ENCODE measurements around the gene CD7. TPM values are rescaled to one million over a fixed set of nuclear protein-coding genes. Genes with fewer than 3 reads are reported as not detected.

Gene CD7
- total and polyA plus RNA-seq, 2 donors (not counting 3 experiments of a cell fraction or from before 2014, with no cell fraction given), result not detected

GRCh38 chr17:82283208-82283749 is 34.1 kb downstream of the CD7 start:
- no peak overlapping the region for H3K4me2 ChIP-seq (ENCODE audit: insufficient read depth, low read length)
- CTCF ChIA-PET, result interaction anchor here (1.0 to 1.5 kb wide), 4 partner anchors 8 to 18 kb away, joined by 3 to 6 read pairs (median 3); partner anchors contain the start of gene CSNK1D
- intact Hi-C loops (cut with micrococcal nuclease), result no loop called here

More at GRCh38 chr17:82283208-82283749, 34.1 kb downstream of the CD7 start:
- no peaks in the 10 kb centered on the region for H3K9me3 ChIP-seq (replicated peaks; ENCODE audit: control insufficient read depth, insufficient read depth, low read length)
- H3K27ac ChIP-seq (ENCODE audit: insufficient read depth, low read depth, low read length), result no peak overlapping the region
- H3K27me3 ChIP-seq (ENCODE audit: control insufficient read depth in 2 of 2, insufficient read depth in 2 of 2, low read length in 2 of 2), result no peaks in the 10 kb centered on the region
- H3K36me3 ChIP-seq (ENCODE audit: control insufficient read depth in 2 of 2, extremely low read depth in 1 of 2, insufficient read depth in 2 of 2, low read length in 2 of 2), result no peaks in the 10 kb centered on the region
- H2AFZ ChIP-seq (ENCODE audit: low read depth, low read length), result no peak overlapping the region
- FAIRE-seq (no peak), DNase-seq (ENCODE audit: low read depth, low spot score) (no peak)
- no peak overlapping the region for H3K9ac ChIP-seq (replicated peaks; ENCODE audit: extremely low read depth, insufficient read depth, low read length)
- dilution Hi-C loops (cut with MboI; ENCODE audit: extremely low pct_ligation_motif_present, low sequenced_read_pairs), result no loop called here
- H3K79me2 ChIP-seq (ENCODE audit: control insufficient read depth, insufficient read depth, low read length), result no peaks in the 10 kb centered on the region
- H3K9me1 ChIP-seq (replicated peaks; ENCODE audit: control insufficient read depth, extremely low read depth, insufficient read depth, low read length), result no peaks in the 10 kb centered on the region
- no TSS peak for BruUV-seq (replicated peaks)
- H3K4me3 ChIP-seq (replicated peaks in 1 of 3; ENCODE audit: insufficient read depth in 1 of 3, low read depth in 1 of 3, low read length in 3 of 3), result no peak overlapping the region
- POLR2A ChIA-PET, result no interaction called here
- no peak for TF ChIP-seq GATA2 (IDR thresholded peaks at IDR 0.05; ENCODE audit: insufficient read depth, insufficient read length, low read depth, low read length)
- TF ChIP-seq POLR2AphosphoS5 (IDR thresholded peaks at IDR 0.05; ENCODE audit: insufficient read depth, low read depth, low read length), result no peak
- no peak for TF ChIP-seq MAX (IDR thresholded peaks at IDR 0.05; ENCODE audit: insufficient read depth, insufficient read length)
- no peak for TF ChIP-seq JUN (IDR thresholded peaks at IDR 0.05; ENCODE audit: borderline replicate concordance, insufficient read depth, insufficient read length, low read depth)
- TF ChIP-seq FOS (IDR thresholded peaks at IDR 0.05; ENCODE audit: borderline replicate concordance, insufficient read depth, low read length), result no peak
- TF ChIP-seq, protein P1, sequence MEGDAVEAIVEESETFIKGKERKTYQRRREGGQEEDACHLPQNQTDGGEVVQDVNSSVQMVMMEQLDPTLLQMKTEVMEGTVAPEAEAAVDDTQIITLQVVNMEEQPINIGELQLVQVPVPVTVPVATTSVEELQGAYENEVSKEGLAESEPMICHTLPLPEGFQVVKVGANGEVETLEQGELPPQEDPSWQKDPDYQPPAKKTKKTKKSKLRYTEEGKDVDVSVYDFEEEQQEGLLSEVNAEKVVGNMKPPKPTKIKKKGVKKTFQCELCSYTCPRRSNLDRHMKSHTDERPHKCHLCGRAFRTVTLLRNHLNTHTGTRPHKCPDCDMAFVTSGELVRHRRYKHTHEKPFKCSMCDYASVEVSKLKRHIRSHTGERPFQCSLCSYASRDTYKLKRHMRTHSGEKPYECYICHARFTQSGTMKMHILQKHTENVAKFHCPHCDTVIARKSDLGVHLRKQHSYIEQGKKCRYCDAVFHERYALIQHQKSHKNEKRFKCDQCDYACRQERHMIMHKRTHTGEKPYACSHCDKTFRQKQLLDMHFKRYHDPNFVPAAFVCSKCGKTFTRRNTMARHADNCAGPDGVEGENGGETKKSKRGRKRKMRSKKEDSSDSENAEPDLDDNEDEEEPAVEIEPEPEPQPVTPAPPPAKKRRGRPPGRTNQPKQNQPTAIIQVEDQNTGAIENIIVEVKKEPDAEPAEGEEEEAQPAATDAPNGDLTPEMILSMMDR (IDR thresholded peaks at IDR 0.05; ENCODE audit: extremely low read depth in 1 of 2, insufficient read depth in 1 of 2, low read depth in 1 of 2, low read length in 2 of 2), result no peak
- TF ChIP-seq MYC (IDR thresholded peaks at IDR 0.05; ENCODE audit: low read depth, low read length), result no peak
- no peak for TF ChIP-seq POLR2A (IDR thresholded peaks at IDR 0.05; ENCODE audit: low read depth, low read length)
- TF ChIP-seq EZH2 (IDR thresholded peaks at IDR 0.05; ENCODE audit: borderline replicate concordance, low read depth, low read length, severe bottlenecking), result no peak
- H3K4me1 ChIP-seq (ENCODE audit: control insufficient read depth, extremely low read depth, insufficient read depth, low read length), result peaks cover 16% of the 10 kb centered on the region
- no peaks in the 10 kb centered on the region for H4K20me1 ChIP-seq (replicated peaks; ENCODE audit: control insufficient read depth, extremely low read depth, insufficient read depth, low read length)

All from endothelial cell of umbilical vein (primary cell).